ENCODE results near the gene RXRA.
A peak's percentile ranks its signal among the peaks of the same experiment; 100 is the strongest.

Gene RXRA

GRCh38 chr9:134353539-134353938, 27.3 kb downstream of the RXRA start:
- DNase-seq (ENCODE audit: low spot score): no peak

- no peak for DNase-seq (ENCODE audit: low spot score)
Measured at GRCh38 chr9:134355158-134355557, 28.9 kb downstream of the RXRA start.

- no peak for DNase-seq (ENCODE audit: low spot score)
Measured at GRCh38 chr9:134355561-134356279, 29.5 kb downstream of the RXRA start.

- no peak for DNase-seq (ENCODE audit: low spot score)
Measured at GRCh38 chr9:134356496-134357470, 30.5 kb downstream of the RXRA start.

- DNase-seq (ENCODE audit: low spot score): no peak
Measured at GRCh38 chr9:134357631-134358025, 31.4 kb downstream of the RXRA start.

GRCh38 chr9:134358026-134358661, 31.9 kb downstream of the RXRA start:
- no peak for DNase-seq (ENCODE audit: low spot score)

GRCh38 chr9:134358662-134359319, 32.5 kb downstream of the RXRA start:
- no peak for DNase-seq (ENCODE audit: low spot score)

- DNase-seq (ENCODE audit: low spot score): no peak
Measured at GRCh38 chr9:134359493-134360179, 33.4 kb downstream of the RXRA start.

- no peak for DNase-seq (ENCODE audit: low spot score)
Measured at GRCh38 chr9:134360180-134360759, 34.0 kb downstream of the RXRA start.

GRCh38 chr9:134360897-134361296, 34.6 kb downstream of the RXRA start:
- no peak for DNase-seq (ENCODE audit: low spot score)

- no peak for DNase-seq (ENCODE audit: low spot score)
Measured at GRCh38 chr9:134361426-134361825, 35.2 kb downstream of the RXRA start.

GRCh38 chr9:134361843-134362414, 35.7 kb downstream of the RXRA start:
- no peak for DNase-seq (ENCODE audit: low spot score)

- DNase-seq (ENCODE audit: low spot score): no peak
Measured at GRCh38 chr9:134363450-134363849, 37.2 kb downstream of the RXRA start.

- no peak for DNase-seq (ENCODE audit: low spot score)
Measured at GRCh38 chr9:134364391-134365114, 38.3 kb downstream of the RXRA start.

GRCh38 chr9:134365115-134365596, 38.9 kb downstream of the RXRA start:
- DNase-seq (ENCODE audit: low spot score): no peak

GRCh38 chr9:134365791-134366222, 39.6 kb downstream of the RXRA start:
- no peak for DNase-seq (ENCODE audit: low spot score)

- DNase-seq (ENCODE audit: low spot score): peak; percentile 89
Measured at GRCh38 chr9:134366223-134367031, 40.2 kb downstream of the RXRA start.

GRCh38 chr9:134367061-134367460, 40.8 kb downstream of the RXRA start:
- no peak for DNase-seq (ENCODE audit: low spot score)

Data from pons (tissue), 1 donor.